Neural cell (in vitro differentiated cells): Measurements from ENCODE around the gene NANOS2. TPM values are rescaled to one million over a fixed set of nuclear protein-coding genes. Genes with fewer than 3 reads are reported as not detected.

Experiments used
- H2AFZ ChIP-seq: fragments of 200-600, 300-800 bp; sonication (generic), shearing (Covaris generic); 2 replicates; pipeline ENCODE4 v1.6.0; 2014; ENCODE audit warnings: low read depth, mild to moderate bottlenecking, antibody characterized with exemption, low read length, moderate library complexity
- H3F3A ChIP-seq: fragments of 200-600 bp; shearing (Covaris generic); 2 replicates; pipeline ENCODE4 v1.6.1; 2016; ENCODE audit warnings: mild to moderate bottlenecking, moderate library complexity, mixed read lengths, antibody characterized with exemption, low read length; ENCODE audit not compliant: insufficient read depth, poor library complexity, severe bottlenecking
- H3K27ac ChIP-seq: fragments of 200-600, 300-800 bp; sonication (generic), shearing (Covaris generic); 2 replicates; pipeline ENCODE4 v1.5.1; 2014; ENCODE audit warnings: mild to moderate bottlenecking, low read length, moderate library complexity
- H3K27me3 ChIP-seq: fragments of 300-800, 200-600 bp; sonication (generic), shearing (Covaris generic); 2 replicates; pipeline ENCODE4 v1.6.0; 2014; ENCODE audit warnings: mild to moderate bottlenecking, low read depth, low read length, moderate library complexity; ENCODE audit not compliant: insufficient read depth
- H3K36me3 ChIP-seq: fragments of 300-800, 200-600 bp; sonication (generic), shearing (Covaris generic); 2 replicates; pipeline ENCODE4 v1.5.1; 2014; ENCODE audit warnings: mild to moderate bottlenecking, antibody characterized with exemption, low read length, moderate library complexity; ENCODE audit not compliant: insufficient read depth
- H3K4me2 ChIP-seq: fragments of 300-800, 200-600 bp; sonication (generic), shearing (Covaris generic); 2 replicates; pipeline ENCODE4 v1.6.0; 2014; ENCODE audit warnings: mild to moderate bottlenecking, low read length
- H3K4me3 ChIP-seq: fragments of 300-800, 200-600 bp; sonication (generic), shearing (Covaris generic); 2 replicates; pipeline ENCODE4 v1.5.1; 2014; ENCODE audit warnings: mild to moderate bottlenecking, low read length, moderate library complexity
- H3K79me2 ChIP-seq: fragments of 200-600 bp; shearing (Covaris generic); replicated peaks from 2 replicates; pipeline ENCODE4 v1.6.0; 2014; ENCODE audit warnings: mild to moderate bottlenecking, low read length, moderate library complexity; ENCODE audit not compliant: insufficient read depth
- H3K9ac ChIP-seq: fragments of 300-800, 200-600 bp; sonication (generic), shearing (Covaris generic); 2 replicates; pipeline ENCODE4 v1.6.1; 2016; ENCODE audit warnings: mild to moderate bottlenecking, low read length, mixed read lengths
- H3K9me2 ChIP-seq: fragments of 200-600 bp; shearing (Covaris generic); 2 replicates; pipeline ENCODE4 v1.6.1; 2016; ENCODE audit warnings: mild to moderate bottlenecking, low read length, mixed read lengths; ENCODE audit not compliant: insufficient read depth
- H3K9me3 ChIP-seq: fragments of 200-600, 300-800 bp; sonication (generic), shearing (Covaris generic); 2 replicates; pipeline ENCODE4 v1.6.1; 2016; ENCODE audit warnings: mild to moderate bottlenecking, mixed run types, low read length, moderate library complexity, mixed read lengths
- H4K20me1 ChIP-seq: fragments of 200-600 bp; shearing (Covaris generic); 2 replicates; pipeline ENCODE4 v1.6.1; 2016; ENCODE audit warnings: mild to moderate bottlenecking, mixed run types; ENCODE audit not compliant: insufficient read depth
- EP300 ChIP-seq: fragments of 450-650 bp; conservative IDR thresholded peaks from 2 replicates; pipeline ENCODE4 v1.6.1; 2014; ENCODE audit warnings: antibody characterized with exemption, mild to moderate bottlenecking, moderate library complexity; ENCODE audit not compliant: poor library complexity, severe bottlenecking
- EZH2 ChIP-seq: fragments of 200-600, 300-800 bp; shearing (Covaris generic), sonication (generic); IDR thresholded peaks from 2 replicates; pipeline ENCODE4 v1.6.1; 2014; ENCODE audit warnings: antibody characterized with exemption, low read length, borderline replicate concordance, mild to moderate bottlenecking; ENCODE audit not compliant: insufficient read depth, poor library complexity, severe bottlenecking
- MXI1 ChIP-seq: fragments of 450-650 bp; conservative IDR thresholded peaks from 2 replicates; pipeline ENCODE4 v1.6.1; 2014; ENCODE audit warnings: antibody characterized with exemption, mild to moderate bottlenecking; ENCODE audit not compliant: poor library complexity, severe bottlenecking
- POLR2AphosphoS5 ChIP-seq: IDR thresholded peaks from 2 replicates; pipeline ENCODE4 v1.6.1; 2012
- RAD21 ChIP-seq: fragments of 450-650 bp; conservative IDR thresholded peaks from 2 replicates; pipeline ENCODE4 v1.6.1; 2014; ENCODE audit warnings: antibody characterized with exemption, mild to moderate bottlenecking, moderate library complexity
- SMC3 ChIP-seq: fragments of 450-650 bp; conservative IDR thresholded peaks from 2 replicates; pipeline ENCODE4 v1.6.1; 2014; ENCODE audit warnings: antibody characterized with exemption, mild to moderate bottlenecking, moderate library complexity; ENCODE audit not compliant: poor library complexity
- TAF1 ChIP-seq: IDR thresholded peaks from 2 replicates; pipeline ENCODE4 v1.6.1; 2012; ENCODE audit warnings: low read depth
- polyA plus RNA-seq: library from polyadenylated mRNA; depleted of rRNA; stranded (reverse); fragments of >200 nt; gene quantifications from 2 replicates; pipeline ENCODE4 v1.2.3, GENCODE V29; 2014
- TF ChIP-seq, protein P1 (sequence below): IDR thresholded peaks from 2 replicates; pipeline ENCODE4 v1.6.1; 2012; ENCODE audit warnings: borderline replicate concordance
- TF ChIP-seq, protein P2 (sequence below): fragments of 450-650 bp; IDR thresholded peaks from 2 replicates; pipeline ENCODE4 v1.5.1; 2014; ENCODE audit warnings: antibody characterized with exemption, mild to moderate bottlenecking, moderate library complexity; ENCODE audit not compliant: poor library complexity, severe bottlenecking

Gene NANOS2
- polyA plus RNA-seq, 1 donor from 2014 or later = 0.64 TPM

DNA sequence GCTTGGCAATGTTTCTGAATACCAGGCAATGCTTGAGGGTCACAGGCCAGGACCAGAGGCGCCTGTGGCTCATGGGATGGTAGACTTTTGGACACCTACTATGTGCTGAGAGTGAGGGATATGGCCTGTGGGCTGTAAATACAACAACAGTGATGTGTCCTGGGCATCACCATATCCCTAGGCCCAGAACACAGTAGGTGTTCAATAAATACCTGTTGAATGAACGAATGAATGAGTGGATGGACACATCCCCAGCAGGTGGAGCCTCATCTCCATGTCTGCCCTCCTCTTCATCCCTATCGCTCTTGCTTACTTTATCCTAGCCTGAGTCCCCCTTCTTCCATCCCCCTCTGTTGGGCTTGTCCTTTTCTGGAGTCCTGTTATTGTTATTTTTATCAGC lies 16.5 kb upstream of the NANOS2 start:
- Histone ChIP-seq H3K79me2 (no peaks in the 10 kb centered on the region), H3K9ac (no peak overlapping the region), H3K36me3 (peaks cover 10% of the 10 kb centered on the region), H3F3A (no peaks in the 10 kb centered on the region), H3K9me2 (no peaks in the 10 kb centered on the region), H3K4me2 (no peak overlapping the region), H3K4me3 (no peak overlapping the region), H4K20me1 (no peaks in the 10 kb centered on the region), H2AFZ (no peak overlapping the region), H3K9me3 (no peaks in the 10 kb centered on the region), H3K27ac (no peak overlapping the region), H3K27me3 (no peaks in the 10 kb centered on the region)
- TF ChIP-seq RAD21 (peak; percentile 20), TAF1 (no peak), SMC3 (no peak), POLR2AphosphoS5 (peak; percentile 34), MXI1 (no peak), EZH2 (no peak), EP300 (no peak)
- TF ChIP-seq, protein P1, sequence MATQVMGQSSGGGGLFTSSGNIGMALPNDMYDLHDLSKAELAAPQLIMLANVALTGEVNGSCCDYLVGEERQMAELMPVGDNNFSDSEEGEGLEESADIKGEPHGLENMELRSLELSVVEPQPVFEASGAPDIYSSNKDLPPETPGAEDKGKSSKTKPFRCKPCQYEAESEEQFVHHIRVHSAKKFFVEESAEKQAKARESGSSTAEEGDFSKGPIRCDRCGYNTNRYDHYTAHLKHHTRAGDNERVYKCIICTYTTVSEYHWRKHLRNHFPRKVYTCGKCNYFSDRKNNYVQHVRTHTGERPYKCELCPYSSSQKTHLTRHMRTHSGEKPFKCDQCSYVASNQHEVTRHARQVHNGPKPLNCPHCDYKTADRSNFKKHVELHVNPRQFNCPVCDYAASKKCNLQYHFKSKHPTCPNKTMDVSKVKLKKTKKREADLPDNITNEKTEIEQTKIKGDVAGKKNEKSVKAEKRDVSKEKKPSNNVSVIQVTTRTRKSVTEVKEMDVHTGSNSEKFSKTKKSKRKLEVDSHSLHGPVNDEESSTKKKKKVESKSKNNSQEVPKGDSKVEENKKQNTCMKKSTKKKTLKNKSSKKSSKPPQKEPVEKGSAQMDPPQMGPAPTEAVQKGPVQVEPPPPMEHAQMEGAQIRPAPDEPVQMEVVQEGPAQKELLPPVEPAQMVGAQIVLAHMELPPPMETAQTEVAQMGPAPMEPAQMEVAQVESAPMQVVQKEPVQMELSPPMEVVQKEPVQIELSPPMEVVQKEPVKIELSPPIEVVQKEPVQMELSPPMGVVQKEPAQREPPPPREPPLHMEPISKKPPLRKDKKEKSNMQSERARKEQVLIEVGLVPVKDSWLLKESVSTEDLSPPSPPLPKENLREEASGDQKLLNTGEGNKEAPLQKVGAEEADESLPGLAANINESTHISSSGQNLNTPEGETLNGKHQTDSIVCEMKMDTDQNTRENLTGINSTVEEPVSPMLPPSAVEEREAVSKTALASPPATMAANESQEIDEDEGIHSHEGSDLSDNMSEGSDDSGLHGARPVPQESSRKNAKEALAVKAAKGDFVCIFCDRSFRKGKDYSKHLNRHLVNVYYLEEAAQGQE = no peak
- TF ChIP-seq, protein P2, sequence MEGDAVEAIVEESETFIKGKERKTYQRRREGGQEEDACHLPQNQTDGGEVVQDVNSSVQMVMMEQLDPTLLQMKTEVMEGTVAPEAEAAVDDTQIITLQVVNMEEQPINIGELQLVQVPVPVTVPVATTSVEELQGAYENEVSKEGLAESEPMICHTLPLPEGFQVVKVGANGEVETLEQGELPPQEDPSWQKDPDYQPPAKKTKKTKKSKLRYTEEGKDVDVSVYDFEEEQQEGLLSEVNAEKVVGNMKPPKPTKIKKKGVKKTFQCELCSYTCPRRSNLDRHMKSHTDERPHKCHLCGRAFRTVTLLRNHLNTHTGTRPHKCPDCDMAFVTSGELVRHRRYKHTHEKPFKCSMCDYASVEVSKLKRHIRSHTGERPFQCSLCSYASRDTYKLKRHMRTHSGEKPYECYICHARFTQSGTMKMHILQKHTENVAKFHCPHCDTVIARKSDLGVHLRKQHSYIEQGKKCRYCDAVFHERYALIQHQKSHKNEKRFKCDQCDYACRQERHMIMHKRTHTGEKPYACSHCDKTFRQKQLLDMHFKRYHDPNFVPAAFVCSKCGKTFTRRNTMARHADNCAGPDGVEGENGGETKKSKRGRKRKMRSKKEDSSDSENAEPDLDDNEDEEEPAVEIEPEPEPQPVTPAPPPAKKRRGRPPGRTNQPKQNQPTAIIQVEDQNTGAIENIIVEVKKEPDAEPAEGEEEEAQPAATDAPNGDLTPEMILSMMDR = peak; percentile 15

DNA sequence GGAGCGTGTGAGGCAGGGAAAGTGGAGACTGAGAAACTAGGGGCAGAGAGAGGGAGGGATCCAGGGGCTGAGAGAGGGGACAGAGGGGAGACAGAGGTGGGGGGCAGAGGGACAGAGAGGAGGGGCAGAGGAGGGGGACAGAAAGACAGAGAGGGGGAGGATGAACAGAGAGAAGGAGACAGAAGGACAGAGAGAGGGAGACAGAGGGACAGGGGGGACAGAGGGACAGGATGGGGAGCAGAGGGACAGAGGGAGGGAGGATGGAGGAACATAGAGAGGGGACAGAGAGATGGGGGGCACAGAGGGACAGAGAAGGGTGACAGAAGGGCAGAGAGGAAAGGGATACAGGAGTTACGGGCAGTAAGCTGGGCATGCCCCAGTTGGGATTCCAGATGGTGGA lies 14.7 kb upstream of the NANOS2 start:
- Histone ChIP-seq H3F3A (no peaks in the 10 kb centered on the region), H2AFZ (no peak overlapping the region), H3K9ac (no peak overlapping the region), H3K27ac (no peak overlapping the region), H3K27me3 (no peaks in the 10 kb centered on the region), H3K9me3 (no peaks in the 10 kb centered on the region), H3K4me2 (no peak overlapping the region), H3K79me2 (no peaks in the 10 kb centered on the region), H3K4me3 (no peak overlapping the region), H3K36me3 (no peaks in the 10 kb centered on the region), H4K20me1 (no peaks in the 10 kb centered on the region), H3K9me2 (no peaks in the 10 kb centered on the region)
- TF ChIP-seq SMC3 = no peak
- TF ChIP-seq, protein P1 = no peak
- no peak for TF ChIP-seq EP300
- TF ChIP-seq, protein P2 = no peak
- TF ChIP-seq RAD21 = no peak
- TF ChIP-seq TAF1 = no peak
- TF ChIP-seq MXI1 = no peak
- TF ChIP-seq EZH2 = no peak
- TF ChIP-seq POLR2AphosphoS5 = no peak
